AG09309 (cell line): ENCODE data around the gene TIMP2.
A peak's percentile ranks its signal among the peaks of the same experiment; 100 is the strongest.

Experiments used
- DNase-seq: peaks from one replicate; pipeline ENCODE4 v3.0.0-alpha.2; 2010; ENCODE audit warnings: low read depth
- H3K4me3 ChIP-seq: 2 replicates; pipeline ENCODE4 v1.5.1; 2011; ENCODE audit warnings: mild to moderate bottlenecking, low read depth, low read length, moderate library complexity; ENCODE audit not compliant: control insufficient read depth
- CTCF ChIP-seq: IDR thresholded peaks from 2 replicates; pipeline ENCODE4 v1.5.1; 2011; ENCODE audit warnings: mild to moderate bottlenecking, low read depth, low read length, inconsistent platforms; ENCODE audit not compliant: insufficient read depth, control insufficient read depth; ENCODE audit errors: missing control alignments

Gene TIMP2

GRCh38 chr17:78865682-78866390 lies 59.4 kb downstream of the TIMP2 start:
- H3K4me3 ChIP-seq, result no peak overlapping the region
- DNase-seq, result no peak
- peak; percentile 88 for TF ChIP-seq CTCF

GRCh38 chr17:78864117-78864516 lies 61.1 kb downstream of the TIMP2 start:
- H3K4me3 ChIP-seq, result no peak overlapping the region
- no peak for DNase-seq
- no peak for TF ChIP-seq CTCF

GRCh38 chr17:78862073-78863023 lies 62.8 kb downstream of the TIMP2 start:
- DNase-seq, result peak; percentile 87
- no peak overlapping the region for H3K4me3 ChIP-seq

GRCh38 chr17:78861229-78861628 lies 64.0 kb downstream of the TIMP2 start:
- no peak for DNase-seq
- H3K4me3 ChIP-seq, result no peak overlapping the region
- no peak for TF ChIP-seq CTCF

More at GRCh38 chr17:78862073-78863023, 62.8 kb downstream of the TIMP2 start:
- no peak for TF ChIP-seq CTCF

GRCh38 chr17:78859051-78859450 lies 66.1 kb downstream of the TIMP2 start:
- TF ChIP-seq CTCF, result no peak
- no peak overlapping the region for H3K4me3 ChIP-seq
- no peak for DNase-seq

GRCh38 chr17:78857266-78857665 lies 67.9 kb downstream of the TIMP2 start:
- no peak for DNase-seq
- no peak overlapping the region for H3K4me3 ChIP-seq
- TF ChIP-seq CTCF, result no peak
